Ascending aorta (tissue), 2 donors: Measurements from ENCODE around the gene EPB41L4A. TPM values are rescaled to one million over a fixed set of nuclear protein-coding genes. Genes with fewer than 3 reads are reported as not detected.
"Not testable (repeated sequence)": the region's sequence is repeated elsewhere in the genome, so short reads cannot be mapped to it uniquely, and the experiment has no call there.

Source experiments
- DNase-seq, 2 donors: peaks; one replicate each; pipeline ENCODE4 v3.0.0-alpha.2; 2019; ENCODE audit warnings: low spot score in 2 of 2
- H3K27ac ChIP-seq, 2 donors: fragments of 200-600 bp; sonication (generic); one replicate each; pipeline ENCODE4 v1.5.1; 2016 to 2017; ENCODE audit warnings: mild to moderate bottlenecking in 1 of 2
- H3K27me3 ChIP-seq: fragments of 200-600 bp; sonication (generic); one replicate; pipeline ENCODE4 v1.5.1; 2017
- H3K36me3 ChIP-seq, 2 donors: fragments of 200-600 bp; sonication (generic); one replicate each; pipeline ENCODE4 v1.5.1; 2016
- H3K4me1 ChIP-seq, 2 donors: fragments of 200-600 bp; sonication (generic); one replicate each; pipeline ENCODE4 v1.5.1; 2016 to 2017; ENCODE audit warnings: mild to moderate bottlenecking in 1 of 2
- H3K4me3 ChIP-seq, 2 donors: fragments of 200-600 bp; sonication (generic); one replicate each; pipeline ENCODE4 v1.5.1; 2016 to 2017; ENCODE audit warnings: mild to moderate bottlenecking in 1 of 2
- H3K9me3 ChIP-seq, 2 donors: fragments of 200-600 bp; sonication (generic); one replicate each; pipeline ENCODE4 v1.5.1; 2016
- intact Hi-C: fragments of 100-400 bp; cut with DNase I; formaldehyde crosslinking; loops from one replicate; pipeline ENCODE4 v1.15.1; 2023
- total RNA-seq: library from RNA; depleted of rRNA; stranded (reverse); fragments of >200 nt; gene quantifications from one replicate; pipeline ENCODE4 v1.1.0, GENCODE V29; 2016
- TF ChIP-seq, protein P1 (sequence below), 3 experiments: fragments of 200-600 bp in 2 of 3; fragments of 450-650 bp in 1 of 3; sonication (generic) in 2 of 3; IDR thresholded peaks; one replicate each; pipeline ENCODE4 v1.5.1; 2016 to 2019; ENCODE audit warnings: antibody characterized with exemption in 3 of 3, mild to moderate bottlenecking in 1 of 3, moderate library complexity in 1 of 3

Gene EPB41L4A
- total RNA-seq, 1 donor from 2014 or later, result 9.4 TPM

DNA sequence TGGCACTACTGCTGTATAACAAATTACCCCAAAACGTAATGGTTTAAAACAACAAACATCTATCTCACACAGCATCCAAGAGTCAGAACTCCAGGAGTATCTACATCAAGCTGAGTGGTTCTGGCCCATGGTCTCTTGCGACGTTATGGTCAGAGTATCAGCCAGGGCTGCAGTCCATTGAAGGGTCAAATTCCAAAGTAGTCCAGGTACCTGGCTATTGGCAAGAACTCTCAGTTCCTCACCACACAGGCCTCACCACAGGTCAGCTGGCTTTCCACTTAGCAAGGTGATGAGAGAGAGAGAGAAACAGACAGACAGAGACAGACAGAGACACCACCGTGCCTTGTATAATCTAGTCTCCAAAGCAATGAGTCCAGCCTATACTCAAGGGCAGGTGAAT is 22.6 kb downstream of the EPB41L4A start:
- no peaks in the 10 kb centered on the region for H3K36me3 ChIP-seq
- no peaks in the 10 kb centered on the region for H3K27me3 ChIP-seq
- no peaks in the 10 kb centered on the region for H3K4me1 ChIP-seq
- TF ChIP-seq, protein P1, sequence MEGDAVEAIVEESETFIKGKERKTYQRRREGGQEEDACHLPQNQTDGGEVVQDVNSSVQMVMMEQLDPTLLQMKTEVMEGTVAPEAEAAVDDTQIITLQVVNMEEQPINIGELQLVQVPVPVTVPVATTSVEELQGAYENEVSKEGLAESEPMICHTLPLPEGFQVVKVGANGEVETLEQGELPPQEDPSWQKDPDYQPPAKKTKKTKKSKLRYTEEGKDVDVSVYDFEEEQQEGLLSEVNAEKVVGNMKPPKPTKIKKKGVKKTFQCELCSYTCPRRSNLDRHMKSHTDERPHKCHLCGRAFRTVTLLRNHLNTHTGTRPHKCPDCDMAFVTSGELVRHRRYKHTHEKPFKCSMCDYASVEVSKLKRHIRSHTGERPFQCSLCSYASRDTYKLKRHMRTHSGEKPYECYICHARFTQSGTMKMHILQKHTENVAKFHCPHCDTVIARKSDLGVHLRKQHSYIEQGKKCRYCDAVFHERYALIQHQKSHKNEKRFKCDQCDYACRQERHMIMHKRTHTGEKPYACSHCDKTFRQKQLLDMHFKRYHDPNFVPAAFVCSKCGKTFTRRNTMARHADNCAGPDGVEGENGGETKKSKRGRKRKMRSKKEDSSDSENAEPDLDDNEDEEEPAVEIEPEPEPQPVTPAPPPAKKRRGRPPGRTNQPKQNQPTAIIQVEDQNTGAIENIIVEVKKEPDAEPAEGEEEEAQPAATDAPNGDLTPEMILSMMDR (IDR thresholded peaks at IDR 0.05), result no peak
- intact Hi-C loops, result no loop called here
- no peak for DNase-seq
- H3K27ac ChIP-seq, result no peak overlapping the region
- no peak overlapping the region for H3K4me3 ChIP-seq
- H3K9me3 ChIP-seq, result no peaks in the 10 kb centered on the region

- intact Hi-C loops, H3K27me3 ChIP-seq, H3K9me3 ChIP-seq, H3K36me3 ChIP-seq, H3K27ac ChIP-seq, DNase-seq, H3K4me1 ChIP-seq, H3K4me3 ChIP-seq: not testable (repeated sequence)
Measured at GRCh38 chr5:112395299-112395698, 23.8 kb downstream of the EPB41L4A start.

DNA sequence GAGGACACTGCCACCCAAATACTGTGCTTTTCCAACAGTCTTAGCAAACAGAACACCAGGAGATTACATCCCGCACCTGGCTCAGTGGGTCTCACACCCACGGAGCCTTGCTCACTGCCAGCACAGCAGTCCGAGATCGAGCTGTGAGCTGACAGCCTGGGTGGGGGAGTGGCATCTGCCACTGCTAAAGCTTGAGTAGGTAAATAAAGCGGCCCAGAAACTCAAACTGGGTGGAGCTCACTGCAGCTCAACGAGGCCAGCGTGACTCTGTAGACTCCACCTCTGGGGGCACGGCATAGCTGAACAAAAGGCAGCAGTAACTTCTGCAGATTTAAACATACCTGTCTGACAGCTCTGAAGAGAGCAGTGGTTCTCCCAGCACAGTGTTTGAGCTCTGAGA is 28.8 kb downstream of the EPB41L4A start:
- H3K4me3 ChIP-seq, result no peak overlapping the region
- DNase-seq, result no peak
- H3K27ac ChIP-seq, result no peak overlapping the region
- no peaks in the 10 kb centered on the region for H3K27me3 ChIP-seq
- no peaks in the 10 kb centered on the region for H3K4me1 ChIP-seq
- TF ChIP-seq, protein P1 (IDR thresholded peaks at IDR 0.05), result no peak
- H3K9me3 ChIP-seq, result no peaks in the 10 kb centered on the region
- no peaks in the 10 kb centered on the region for H3K36me3 ChIP-seq
- intact Hi-C loops, result no loop called here

- intact Hi-C loops, result no loop called here
- Histone ChIP-seq H3K27me3 (no peaks in the 10 kb centered on the region), H3K9me3 (no peaks in the 10 kb centered on the region), H3K4me3 (no peak overlapping the region), H3K36me3 (no peaks in the 10 kb centered on the region), H3K4me1 (no peaks in the 10 kb centered on the region), H3K27ac (no peak overlapping the region)
- TF ChIP-seq, protein P1 (IDR thresholded peaks at IDR 0.05), result no peak
- DNase-seq, result no peak
Measured at GRCh38 chr5:112388739-112389138, 30.3 kb downstream of the EPB41L4A start.

DNA sequence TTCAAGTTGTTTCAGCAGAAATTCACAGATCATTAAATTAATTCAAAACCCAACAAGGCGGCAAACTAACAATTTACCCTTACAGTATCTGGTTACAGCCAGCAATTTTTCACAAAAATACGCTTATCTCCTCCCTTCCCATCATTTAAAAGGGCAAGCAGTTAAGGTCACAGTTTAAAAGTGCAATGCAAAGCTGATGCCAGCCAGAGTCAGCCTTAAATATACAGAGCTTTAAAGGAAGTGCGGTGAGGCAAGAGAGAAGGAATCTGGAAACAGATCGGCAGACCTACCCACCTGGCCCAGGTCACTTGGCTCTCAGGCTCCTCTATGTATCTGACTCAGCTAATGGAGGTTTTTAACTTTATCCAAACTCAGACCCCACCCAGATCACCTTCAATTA is 31.0 kb downstream of the EPB41L4A start:
- H3K4me1 ChIP-seq, result no peaks in the 10 kb centered on the region
- no peaks in the 10 kb centered on the region for H3K36me3 ChIP-seq
- no peaks in the 10 kb centered on the region for H3K27me3 ChIP-seq
- TF ChIP-seq, protein P1 (IDR thresholded peaks at IDR 0.05), result no peak
- H3K9me3 ChIP-seq, result no peaks in the 10 kb centered on the region
- no peak overlapping the region for H3K4me3 ChIP-seq
- H3K27ac ChIP-seq, result no peak overlapping the region
- DNase-seq, result no peak
- intact Hi-C loops, result no loop called here

- Histone ChIP-seq H3K36me3 (no peaks in the 10 kb centered on the region), H3K4me1 (no peaks in the 10 kb centered on the region), H3K4me3 (no peak overlapping the region), H3K9me3 (no peaks in the 10 kb centered on the region), H3K27ac (no peak overlapping the region), H3K27me3 (no peaks in the 10 kb centered on the region)
- TF ChIP-seq, protein P1 (IDR thresholded peaks at IDR 0.05), result no peak
- DNase-seq, result no peak
- intact Hi-C loops, result no loop called here
Measured at GRCh38 chr5:112386766-112387165, 32.3 kb downstream of the EPB41L4A start.
